BLaER1 treated with 17β-estradiol and CSF1 and Interleukin-3, amounts not matched to agents 10 nM and 100 nM (cell line): ENCODE data around the gene AATK.

ENCODE experiments used
- H3K27ac ChIP-seq, 11 experiments: shearing (Covaris generic); formaldehyde crosslinking; 2 replicates each; pipeline ENCODE4 v1.8.1; 2022
- H3K27me3 ChIP-seq, 11 experiments: shearing (Covaris generic); formaldehyde crosslinking; 2 replicates each; pipeline ENCODE4 v1.8.1; 2022
- H3K36me3 ChIP-seq, 11 experiments: shearing (Covaris generic); formaldehyde crosslinking; 2 replicates each; pipeline ENCODE4 v1.8.1; 2022
- H3K4me1 ChIP-seq, 10 experiments: shearing (Covaris generic); formaldehyde crosslinking; 2 replicates each; pipeline ENCODE4 v1.8.1; 2022
- H3K4me2 ChIP-seq, 11 experiments: shearing (Covaris generic); formaldehyde crosslinking; 2 replicates each; pipeline ENCODE4 v1.8.1; 2022
- H3K4me3 ChIP-seq, 10 experiments: shearing (Covaris generic); formaldehyde crosslinking; 2 replicates each; pipeline ENCODE4 v1.8.1; 2022
- H3K9ac ChIP-seq, 11 experiments: shearing (Covaris generic); formaldehyde crosslinking; 2 replicates each; pipeline ENCODE4 v1.8.1; 2022
- H3K9me3 ChIP-seq, 11 experiments: shearing (Covaris generic); formaldehyde crosslinking; replicated peaks in 1 of 11; 2 replicates each; pipeline ENCODE4 v1.8.1; 2022
- H4K20me1 ChIP-seq, 11 experiments: shearing (Covaris generic); formaldehyde crosslinking; 2 replicates each; pipeline ENCODE4 v1.8.1; 2022
- Cebpa-rat ChIP-seq, 11 experiments: shearing (Covaris generic); IDR thresholded peaks; 2 replicates each; pipeline ENCODE4 v1.8.1; 2022

AATK gene

DNA sequence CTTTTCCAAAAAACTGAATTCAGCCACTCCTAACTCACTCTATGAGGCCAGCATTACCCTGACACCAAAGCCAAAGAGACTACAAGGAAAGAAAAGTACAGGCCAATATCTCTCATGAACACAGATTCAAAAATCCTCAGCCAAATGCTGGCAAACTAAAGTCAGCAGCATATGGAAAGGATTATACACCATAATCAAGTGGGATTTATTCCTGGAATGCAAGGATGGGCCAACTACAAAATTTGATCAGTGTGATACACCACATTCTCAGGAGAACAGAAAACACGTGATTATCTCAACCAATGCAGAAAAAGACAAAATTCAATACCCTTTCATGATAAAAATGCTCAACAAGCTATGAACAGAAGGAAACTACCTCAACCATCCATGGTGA, 7.7 kb upstream of the AATK start:
- Histone ChIP-seq H3K4me2 (no peak overlapping the region), H3K9me3 (peaks cover 6 to 16% (median 10%) of the 10 kb centered on the region in 11 experiments; a peak in 21 of 22 replicates), H3K4me3 (no peak overlapping the region), H3K36me3 (0 out of 22 replicates have a peak, but pooled peaks cover 0 to 5% (median 0%) of the 10 kb centered on the region in 11 experiments), H4K20me1 (peaks cover 0 to 17% (median 0%) of the 10 kb centered on the region in 11 experiments; a peak in 3 of 22 replicates), H3K4me1 (peaks cover 7 to 30% (median 14%) of the 10 kb centered on the region in 10 experiments; a peak in 19 of 20 replicates), H3K27ac (no peak overlapping the region), H3K9ac (no peak overlapping the region), H3K27me3 (peaks cover 0 to under 1% (median 0%) of the 10 kb centered on the region in 11 experiments; a peak in 1 of 22 replicates)
- no peak for TF ChIP-seq Cebpa-rat (IDR thresholded peaks at IDR 0.05)

DNA sequence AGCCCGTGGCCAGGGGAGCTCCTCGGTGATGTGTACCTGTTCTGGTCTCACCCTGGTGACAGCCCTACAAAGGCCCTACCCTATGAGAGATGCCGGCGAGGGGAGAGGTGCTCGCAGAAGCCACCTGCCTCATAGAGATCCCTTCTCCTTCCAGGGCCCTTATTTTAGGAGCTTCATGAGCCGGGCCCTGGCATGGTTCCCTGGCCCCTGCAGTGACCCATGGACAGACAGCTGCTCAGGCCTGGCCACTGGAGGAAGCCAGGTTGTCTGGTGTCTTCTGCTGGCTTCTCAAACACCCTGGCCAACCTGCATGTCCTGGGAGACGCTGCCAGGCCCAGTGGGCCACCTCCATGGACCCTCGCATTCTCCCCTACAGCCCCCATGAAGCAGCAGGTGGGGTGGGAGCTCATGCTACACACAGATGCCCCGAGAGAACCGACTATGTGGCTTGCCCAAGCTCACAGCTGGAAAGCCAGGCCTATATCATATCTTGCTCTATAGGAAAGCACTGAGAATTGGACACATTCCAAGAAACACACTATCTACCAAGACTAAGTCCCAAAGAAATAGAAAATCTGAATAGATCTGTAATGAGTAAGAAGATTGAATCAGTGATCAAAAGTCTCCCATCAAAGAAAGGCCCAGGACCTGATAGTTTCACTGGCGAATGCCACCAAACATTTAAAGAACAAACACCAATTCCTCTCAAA, 7.2 kb upstream of the AATK start:
- peaks cover 0 to 5% (median 0%) of the 10 kb centered on the region in 11 experiments; a peak in 6 of 22 replicates for H3K27me3 ChIP-seq
- no peak overlapping the region for H3K9ac ChIP-seq
- TF ChIP-seq Cebpa-rat (IDR thresholded peaks at IDR 0.05), result no peak
- peak overlapping the region in 4 of 11 experiments; percentile 1 to 23 (median 12); a peak in 3 of 22 replicates for H3K4me2 ChIP-seq
- 0 out of 22 replicates have a peak, but pooled peaks cover 0 to 5% (median 0%) of the 10 kb centered on the region in 11 experiments for H3K36me3 ChIP-seq
- H3K27ac ChIP-seq, result no peak overlapping the region
- H3K9me3 ChIP-seq, result peaks cover 6 to 16% (median 10%) of the 10 kb centered on the region in 11 experiments; a peak in 21 of 22 replicates
- no peak overlapping the region for H3K4me3 ChIP-seq
- H4K20me1 ChIP-seq, result peaks cover 0 to 15% (median 0%) of the 10 kb centered on the region in 11 experiments; a peak in 3 of 22 replicates
- H3K4me1 ChIP-seq, result peaks cover 7 to 30% (median 14%) of the 10 kb centered on the region in 10 experiments; a peak in 18 of 20 replicates

DNA sequence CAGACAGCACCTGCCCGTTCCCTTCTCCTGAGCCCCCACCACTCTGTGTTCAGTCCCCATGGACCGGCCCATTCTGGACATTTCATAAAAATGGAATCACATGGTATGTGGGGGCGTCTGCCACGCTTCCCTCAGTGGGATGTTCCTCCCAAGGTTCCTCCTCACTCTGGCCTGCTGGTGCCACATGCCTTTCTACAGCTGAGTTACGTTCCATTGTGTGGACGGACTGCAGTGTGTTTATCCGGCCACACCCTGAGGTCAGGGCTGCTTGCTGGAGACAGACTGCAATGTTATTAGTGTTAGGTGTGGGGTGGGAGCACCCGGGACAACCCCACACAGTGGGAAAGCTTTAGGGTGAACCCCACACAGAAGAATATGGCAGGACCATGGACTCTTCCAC, 5.9 kb upstream of the AATK start:
- Histone ChIP-seq H3K27me3 (peaks cover 4 to 17% (median 12%) of the 10 kb centered on the region in 11 experiments), H3K36me3 (0 out of 22 replicates have a peak, but pooled peaks cover 0 to 5% (median 0%) of the 10 kb centered on the region in 11 experiments), H3K9me3 (peaks cover 6 to 16% (median 10%) of the 10 kb centered on the region in 11 experiments; a peak in 21 of 22 replicates), H3K4me3 (no peak overlapping the region), H3K4me2 (peak overlapping the region in 5 of 11 experiments; percentile 1 to 64 (median 23); a peak in 7 of 22 replicates), H3K9ac (no peak overlapping the region), H4K20me1 (peaks cover 0 to 21% (median 0%) of the 10 kb centered on the region in 11 experiments; a peak in 7 of 22 replicates), H3K27ac (no peak overlapping the region), H3K4me1 (peaks cover 7 to 32% (median 20%) of the 10 kb centered on the region in 10 experiments; a peak in 19 of 20 replicates)
- TF ChIP-seq Cebpa-rat (IDR thresholded peaks at IDR 0.05), result no peak

DNA sequence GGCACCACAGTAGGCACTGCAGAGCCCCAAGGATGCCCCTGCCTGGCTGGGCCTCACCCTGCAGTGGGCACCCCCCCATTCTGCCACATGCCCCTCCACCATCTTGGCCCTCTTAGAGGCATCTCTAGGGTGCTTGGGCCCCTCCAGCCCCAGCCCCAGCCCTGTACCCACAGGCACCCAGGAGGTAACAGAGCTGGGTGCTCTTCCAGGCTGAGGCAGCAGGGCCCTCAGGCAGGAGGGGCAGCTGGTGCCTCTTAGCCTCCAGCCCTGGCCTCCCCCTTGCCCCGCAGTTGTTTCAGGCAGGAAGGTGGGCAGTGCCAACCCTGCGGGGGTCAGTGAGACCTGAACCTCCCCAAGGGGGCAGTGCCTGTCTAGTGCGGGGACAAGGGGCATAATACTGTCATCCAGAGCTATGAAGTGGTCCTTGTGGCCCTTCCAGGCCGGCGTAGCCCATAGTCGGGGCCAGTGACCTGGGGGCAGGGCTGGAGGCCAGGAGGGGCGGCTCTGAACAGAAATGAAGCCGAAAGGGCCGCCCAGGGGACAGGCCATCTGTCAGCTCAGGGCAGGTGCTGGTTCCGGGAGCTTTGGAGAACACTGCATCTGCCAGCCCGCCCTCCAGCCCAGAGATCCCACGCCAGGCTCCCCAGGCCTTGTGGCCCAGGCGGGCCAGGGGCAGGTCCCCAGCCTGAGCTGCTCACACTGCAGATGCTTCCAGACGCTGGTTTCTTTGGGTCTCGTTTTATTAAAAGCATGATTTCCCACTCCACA, 4.9 kb upstream of the AATK start:
- peak overlapping the region in 1 of 11 experiments; percentile 5; a peak in 1 of 22 replicates for H3K9ac ChIP-seq
- H3K9me3 ChIP-seq, result peaks cover 6 to 12% (median 10%) of the 10 kb centered on the region in 11 experiments; a peak in 21 of 22 replicates
- TF ChIP-seq Cebpa-rat (IDR thresholded peaks at IDR 0.05), result no peak

DNA sequence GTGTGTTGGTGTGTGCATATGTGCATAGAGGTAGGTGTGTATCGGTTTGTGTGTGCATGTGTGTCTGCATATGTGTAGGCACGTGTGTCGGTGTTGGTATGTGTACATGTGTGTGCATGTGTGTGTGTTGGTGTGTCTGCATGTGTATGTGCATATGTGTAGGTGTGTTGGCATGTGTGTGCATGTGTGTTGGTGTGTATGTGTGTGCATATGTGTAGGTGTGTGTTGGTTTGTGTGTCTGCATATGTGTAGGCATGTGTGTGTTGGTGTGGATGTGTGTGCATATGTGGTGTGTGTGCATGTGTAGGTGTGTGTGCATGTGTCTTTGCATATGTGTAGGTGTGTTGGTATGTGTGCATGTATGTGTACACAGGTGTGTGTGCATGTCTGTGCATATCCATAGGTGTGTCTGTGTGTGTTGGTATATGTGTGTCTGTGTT, 3.9 kb upstream of the AATK start:
- peaks cover 17 to 49% (median 36%) of the 10 kb centered on the region in 10 experiments for H3K4me1 ChIP-seq

More for the DNA sequence above, 4.9 kb upstream of the AATK start:
- Histone ChIP-seq H3K36me3 (0 out of 22 replicates have a peak, but pooled peaks cover 0 to 5% (median 0%) of the 10 kb centered on the region in 11 experiments), H3K4me1 (peaks cover 7 to 39% (median 26%) of the 10 kb centered on the region in 10 experiments; a peak in 19 of 20 replicates), H3K27ac (no peak overlapping the region), H3K4me2 (no peak overlapping the region), H4K20me1 (peaks cover 0 to 27% (median 0%) of the 10 kb centered on the region in 11 experiments; a peak in 7 of 22 replicates), H3K4me3 (no peak overlapping the region), H3K27me3 (peaks cover 12 to 25% (median 20%) of the 10 kb centered on the region in 11 experiments)

DNA sequence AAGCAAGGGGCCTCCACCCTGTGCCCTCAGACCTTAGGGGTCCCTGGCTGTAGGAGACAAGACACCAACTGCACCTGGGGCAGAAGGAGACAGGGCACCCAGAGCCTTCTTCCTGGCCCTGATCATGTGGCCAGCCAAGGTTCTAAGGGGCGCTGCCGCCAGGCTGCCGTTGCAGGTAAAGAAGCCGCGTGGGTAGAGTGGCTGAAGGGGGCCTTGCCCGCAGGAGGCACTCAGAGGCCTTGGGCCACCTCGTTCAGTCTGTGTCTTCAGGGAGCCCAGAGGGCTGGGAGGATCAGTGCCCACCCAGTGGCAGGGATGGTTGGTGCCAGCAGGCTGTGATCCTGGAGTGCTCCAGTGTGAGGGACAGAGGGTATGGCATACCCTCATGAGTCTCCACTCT, 1.6 kb upstream of the AATK start:
- no peak overlapping the region for H3K4me3 ChIP-seq
- no peaks in the 10 kb centered on the region for H3K9me3 ChIP-seq
- no peak overlapping the region for H3K27ac ChIP-seq
- H3K4me2 ChIP-seq, result peak overlapping the region in 9 of 11 experiments; percentile 35 to 88 (median 67); a peak in 18 of 22 replicates
- H4K20me1 ChIP-seq, result peaks cover 0 to 55% (median 16%) of the 10 kb centered on the region in 11 experiments; a peak in 16 of 22 replicates
- peak overlapping the region in 4 of 11 experiments; percentile 8 to 31 (median 24); a peak in 3 of 22 replicates for H3K9ac ChIP-seq
- peaks cover 29 to 57% (median 49%) of the 10 kb centered on the region in 11 experiments for H3K27me3 ChIP-seq
- TF ChIP-seq Cebpa-rat (IDR thresholded peaks at IDR 0.05), result no peak
- peaks cover 22 to 62% (median 51%) of the 10 kb centered on the region in 10 experiments for H3K4me1 ChIP-seq
- H3K36me3 ChIP-seq, result no peaks in the 10 kb centered on the region

More for the DNA sequence above, 3.9 kb upstream of the AATK start:
- no peak for TF ChIP-seq Cebpa-rat (IDR thresholded peaks at IDR 0.05)
- no peak overlapping the region for H3K4me2 ChIP-seq
- H3K36me3 ChIP-seq, result no peaks in the 10 kb centered on the region
- peaks cover 0 to 1% (median 0%) of the 10 kb centered on the region in 11 experiments; a peak in 2 of 22 replicates for H3K9me3 ChIP-seq
- peaks cover 22 to 36% (median 30%) of the 10 kb centered on the region in 11 experiments for H3K27me3 ChIP-seq
- H3K4me3 ChIP-seq, result no peak overlapping the region
- no peak overlapping the region for H3K27ac ChIP-seq
- peaks cover 0 to 36% (median 9%) of the 10 kb centered on the region in 11 experiments; a peak in 13 of 22 replicates for H4K20me1 ChIP-seq
- H3K9ac ChIP-seq, result no peak overlapping the region

DNA sequence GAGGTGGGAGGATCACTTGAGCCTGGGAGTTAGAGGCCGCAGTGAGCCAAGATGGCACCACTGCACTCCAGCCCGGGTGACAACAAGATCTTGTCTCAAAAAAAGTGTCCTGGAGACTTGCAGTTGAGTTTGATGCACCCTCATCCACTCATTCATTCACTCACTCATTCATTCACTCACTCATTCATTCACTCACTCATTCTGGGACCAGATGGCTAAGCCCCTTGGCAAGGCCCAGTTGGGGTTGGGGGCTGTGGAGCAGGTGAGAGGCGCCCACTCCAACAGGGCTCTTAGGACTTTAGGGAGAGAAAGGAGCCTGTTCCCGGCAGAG, 1.1 kb upstream of the AATK start:
- H3K36me3 ChIP-seq, result no peaks in the 10 kb centered on the region
- no peaks in the 10 kb centered on the region for H3K9me3 ChIP-seq
- H3K27ac ChIP-seq, result no peak overlapping the region
- H3K4me3 ChIP-seq, result no peak overlapping the region
- peak overlapping the region in 8 of 11 experiments; percentile 50 to 88 (median 68); a peak in 12 of 22 replicates for H3K4me2 ChIP-seq
- peaks cover 29 to 60% (median 50%) of the 10 kb centered on the region in 11 experiments for H3K27me3 ChIP-seq
- no peak overlapping the region for H3K9ac ChIP-seq
- TF ChIP-seq Cebpa-rat (IDR thresholded peaks at IDR 0.05), result no peak
- peaks cover 20 to 65% (median 53%) of the 10 kb centered on the region in 10 experiments for H3K4me1 ChIP-seq
- peaks cover 0 to 55% (median 16%) of the 10 kb centered on the region in 11 experiments; a peak in 16 of 22 replicates for H4K20me1 ChIP-seq
